GM12891 (cell line): ENCODE measurements around the gene KCNT1.

Experiments used
- DNase-seq: peaks from one replicate; pipeline ENCODE4 v3.0.0; 2011; ENCODE audit warnings: low spot score; ENCODE audit not compliant: insufficient read length
- FAIRE-seq: peaks from 2 replicates; lab custom pipeline; 2011; peaks lifted over from hg19 to GRCh38; lab: Jason Lieb, UNC
- PAX5 ChIP-seq: IDR thresholded peaks from 2 replicates; pipeline ENCODE4 v1.6.1; 2011; ENCODE audit warnings: low read length, moderate library complexity, mild to moderate bottlenecking; ENCODE audit not compliant: insufficient read depth, severe bottlenecking
- POLR2A ChIP-seq: IDR thresholded peaks from 2 replicates; pipeline ENCODE4 v1.6.1; 2011; ENCODE audit warnings: low read depth, low read length, control low read depth
- POLR2AphosphoS5 ChIP-seq: IDR thresholded peaks from 2 replicates; pipeline ENCODE4 v1.6.1; 2011; ENCODE audit warnings: low read depth, low read length, control low read depth
- POU2F2 ChIP-seq: IDR thresholded peaks from 2 replicates; pipeline ENCODE4 v1.6.1; 2011; ENCODE audit warnings: low read depth, mild to moderate bottlenecking, control low read depth, low read length, moderate library complexity
- SPI1 ChIP-seq: IDR thresholded peaks from 2 replicates; pipeline ENCODE4 v1.6.1; 2011; ENCODE audit warnings: low read depth, low read length, control low read depth
- TAF1 ChIP-seq: IDR thresholded peaks from 2 replicates; pipeline ENCODE4 v1.6.1; 2011; ENCODE audit warnings: low read depth, low read length, control low read depth

Gene KCNT1

DNA sequence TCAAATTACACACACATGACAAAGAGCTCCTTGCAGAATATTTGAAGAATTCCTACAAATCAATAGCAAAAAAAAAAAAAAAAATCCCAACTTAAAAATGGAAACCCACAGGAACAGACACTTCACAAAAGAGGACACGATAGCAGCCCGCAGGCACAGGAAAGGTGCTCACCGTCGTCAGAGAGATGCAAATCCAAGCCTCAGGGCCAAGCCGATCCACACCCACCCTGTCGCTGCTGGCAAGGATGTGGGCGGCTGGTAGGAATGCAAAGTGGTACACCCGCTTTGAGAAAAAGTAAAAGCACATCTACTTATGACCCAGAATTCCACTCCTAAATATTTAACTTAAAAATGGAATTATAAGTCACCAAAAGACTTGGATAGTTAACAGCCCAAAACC is 28.0 kb upstream of the KCNT1 start:
- DNase-seq (no peak), FAIRE-seq (no peak)
- TF ChIP-seq POLR2A (no peak), PAX5 (no peak), SPI1 (no peak), POU2F2 (no peak), TAF1 (no peak), POLR2AphosphoS5 (no peak)

DNA sequence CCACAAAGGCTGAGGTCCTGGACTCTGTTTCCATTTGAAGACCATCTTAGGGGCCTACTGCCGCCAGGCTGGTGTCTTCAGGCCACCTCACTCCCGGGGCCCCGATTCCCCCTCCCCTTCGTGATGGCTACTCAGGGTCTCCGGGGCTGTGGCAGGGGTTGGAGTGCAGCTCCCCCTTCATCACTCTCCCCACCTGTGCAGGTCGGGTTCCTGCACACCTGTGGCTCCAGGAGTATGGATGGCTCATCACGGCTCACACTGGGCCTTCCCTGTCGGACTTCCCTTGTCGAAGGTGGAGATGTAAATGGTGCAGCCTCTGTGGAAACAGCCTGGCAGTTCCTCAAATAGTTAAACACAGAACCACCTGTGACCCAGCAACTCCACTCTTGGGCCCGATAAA is 27.0 kb upstream of the KCNT1 start:
- FAIRE-seq = no peak
- TF ChIP-seq PAX5 (no peak), SPI1 (no peak), TAF1 (no peak), POLR2AphosphoS5 (no peak), POU2F2 (no peak), POLR2A (no peak)

DNA sequence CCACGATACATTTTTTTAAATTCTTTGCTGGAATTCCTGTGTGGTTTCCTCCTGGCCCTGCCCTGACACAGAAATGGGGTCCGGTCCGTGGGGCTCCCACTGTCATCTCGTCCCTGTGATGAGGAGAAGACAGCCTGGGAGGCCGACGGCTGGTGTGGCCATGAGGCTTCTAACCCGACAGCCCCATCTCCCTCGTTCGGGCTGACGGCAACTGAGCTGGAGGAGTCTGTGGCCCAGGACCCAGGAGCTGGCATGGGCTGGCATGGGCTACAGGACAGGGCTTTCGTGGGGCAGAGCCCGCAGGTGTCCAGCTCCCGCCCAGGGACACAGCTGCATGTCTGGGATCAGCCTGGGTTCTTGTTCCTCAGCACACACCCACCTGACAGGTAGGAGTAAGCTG is 25.1 kb upstream of the KCNT1 start:
- TF ChIP-seq PAX5 = no peak
- TF ChIP-seq POLR2A = no peak
- no peak for TF ChIP-seq SPI1
- TF ChIP-seq POU2F2 = no peak
- FAIRE-seq = no peak

More for the DNA sequence above, 27.0 kb upstream of the KCNT1 start:
- DNase-seq = no peak

DNA sequence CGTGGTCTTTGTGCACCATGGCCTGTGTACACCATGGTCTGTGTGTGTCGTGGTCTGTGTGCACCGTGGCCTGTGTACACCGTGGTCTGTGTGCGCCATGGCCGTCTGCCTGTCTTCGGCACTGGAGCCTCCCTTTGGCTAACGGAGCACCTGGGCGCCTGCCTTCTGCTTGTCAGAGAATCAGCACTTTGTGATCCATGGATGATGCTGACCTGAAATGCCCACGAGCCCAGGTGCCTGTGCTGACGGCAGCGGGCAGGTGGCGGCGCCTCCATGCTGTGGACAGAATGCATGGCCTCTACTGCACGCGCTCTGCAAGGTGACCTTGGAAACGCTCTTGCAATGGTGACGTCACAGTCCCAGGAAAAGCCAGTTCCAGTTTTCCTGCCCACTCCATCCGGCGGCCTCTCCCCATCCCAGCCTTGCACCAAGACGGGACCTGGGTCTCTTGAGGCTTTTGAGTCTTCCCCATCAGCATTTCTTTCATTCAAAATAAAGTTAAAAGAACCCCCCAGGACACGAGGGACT is 24.3 kb upstream of the KCNT1 start:
- DNase-seq (no peak), FAIRE-seq (no peak)
- TF ChIP-seq POU2F2 (no peak), PAX5 (no peak), SPI1 (no peak), POLR2AphosphoS5 (no peak)

More for the DNA sequence above, 25.1 kb upstream of the KCNT1 start:
- no peak for DNase-seq

DNA sequence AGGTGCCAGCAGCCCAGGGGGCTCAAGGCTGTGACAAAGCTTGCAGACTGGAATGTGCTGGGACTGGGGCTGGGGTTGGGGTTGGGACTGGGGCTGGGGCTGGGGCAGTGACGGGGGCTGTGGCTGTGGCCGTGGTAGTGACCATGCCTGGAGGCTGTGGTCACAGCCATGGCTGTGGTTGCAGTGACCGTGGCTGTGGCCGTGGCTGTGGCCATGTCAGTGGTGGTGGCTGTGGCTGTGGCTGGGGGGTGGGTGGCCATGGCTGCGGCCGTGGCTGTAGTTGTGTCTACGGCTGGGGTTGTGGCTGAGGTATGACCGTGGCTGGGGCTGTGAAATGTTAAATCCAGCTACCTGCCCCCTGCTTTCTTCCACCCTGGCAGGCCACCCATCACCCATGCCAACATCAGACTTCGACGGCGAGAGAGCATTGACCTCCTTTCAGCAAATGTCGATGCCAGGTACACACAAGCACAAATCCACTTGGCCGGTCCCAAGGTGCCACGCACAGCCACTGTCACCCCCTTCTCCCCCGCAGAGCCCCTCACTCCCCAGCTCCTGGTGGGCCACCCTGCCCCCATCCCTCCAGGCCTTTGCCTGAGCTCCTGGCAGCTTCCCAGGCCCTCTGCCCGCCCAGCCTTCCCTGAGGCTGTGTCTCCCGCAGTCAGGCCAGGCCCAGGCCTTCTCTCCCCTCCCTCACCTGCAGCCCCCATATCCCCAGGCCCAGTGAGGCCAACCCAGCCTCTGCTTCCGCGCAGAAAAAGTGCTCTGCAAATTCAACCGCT is 23.6 kb upstream of the KCNT1 start:
- TF ChIP-seq POU2F2 = no peak
- TF ChIP-seq POLR2AphosphoS5 = no peak
- no peak for TF ChIP-seq TAF1
- no peak for TF ChIP-seq PAX5
- no peak for TF ChIP-seq POLR2A
- no peak for TF ChIP-seq SPI1
- FAIRE-seq = no peak
- DNase-seq = no peak

DNA sequence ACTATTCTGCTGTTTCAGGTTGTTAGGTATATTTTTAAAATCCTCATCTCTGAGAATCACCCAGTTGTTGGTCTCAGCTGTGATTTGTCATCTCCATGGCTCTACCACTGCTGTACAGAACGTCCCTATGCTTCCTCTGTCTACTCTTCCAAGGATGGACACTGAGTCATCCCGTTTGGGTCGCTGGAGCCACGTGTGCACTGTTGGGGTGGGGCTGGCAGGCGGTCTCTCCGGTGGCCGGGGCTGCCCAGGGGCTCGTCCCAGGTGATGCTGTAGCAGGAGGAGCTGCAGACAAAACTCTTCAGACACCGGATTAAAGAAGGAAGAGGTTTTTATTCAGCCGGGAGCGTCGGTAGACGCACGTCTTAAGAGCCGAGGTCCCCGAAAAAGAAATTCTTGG is 21.9 kb upstream of the KCNT1 start:
- TF ChIP-seq POLR2A = no peak
- no peak for TF ChIP-seq PAX5
- no peak for TF ChIP-seq SPI1
- no peak for TF ChIP-seq POU2F2
- TF ChIP-seq TAF1 = no peak
- TF ChIP-seq POLR2AphosphoS5 = no peak
- DNase-seq (no peak), FAIRE-seq (no peak)

DNA sequence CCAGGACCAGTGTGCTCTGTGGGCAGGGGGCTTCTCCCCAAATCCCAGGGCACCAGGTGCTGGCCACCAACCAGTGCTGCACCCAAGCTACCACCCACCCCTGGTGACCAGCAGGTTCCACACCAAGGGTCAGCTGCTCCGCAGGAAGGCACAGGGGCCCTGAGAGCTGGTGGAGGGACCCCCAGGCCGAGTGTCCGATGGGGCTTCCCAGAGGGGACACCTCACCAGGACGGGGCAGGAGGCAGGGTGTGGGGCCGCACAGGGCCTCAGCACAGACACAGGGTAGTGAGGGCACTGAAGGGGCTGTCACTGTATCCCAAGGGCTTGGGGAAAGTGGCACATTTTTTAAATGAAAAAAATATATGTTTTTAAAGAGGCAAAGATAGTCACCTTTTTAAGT is 20.8 kb upstream of the KCNT1 start:
- FAIRE-seq (no peak), DNase-seq (no peak)
- TF ChIP-seq PAX5 (no peak), POU2F2 (no peak), TAF1 (no peak), POLR2AphosphoS5 (no peak), SPI1 (no peak), POLR2A (no peak)

DNA sequence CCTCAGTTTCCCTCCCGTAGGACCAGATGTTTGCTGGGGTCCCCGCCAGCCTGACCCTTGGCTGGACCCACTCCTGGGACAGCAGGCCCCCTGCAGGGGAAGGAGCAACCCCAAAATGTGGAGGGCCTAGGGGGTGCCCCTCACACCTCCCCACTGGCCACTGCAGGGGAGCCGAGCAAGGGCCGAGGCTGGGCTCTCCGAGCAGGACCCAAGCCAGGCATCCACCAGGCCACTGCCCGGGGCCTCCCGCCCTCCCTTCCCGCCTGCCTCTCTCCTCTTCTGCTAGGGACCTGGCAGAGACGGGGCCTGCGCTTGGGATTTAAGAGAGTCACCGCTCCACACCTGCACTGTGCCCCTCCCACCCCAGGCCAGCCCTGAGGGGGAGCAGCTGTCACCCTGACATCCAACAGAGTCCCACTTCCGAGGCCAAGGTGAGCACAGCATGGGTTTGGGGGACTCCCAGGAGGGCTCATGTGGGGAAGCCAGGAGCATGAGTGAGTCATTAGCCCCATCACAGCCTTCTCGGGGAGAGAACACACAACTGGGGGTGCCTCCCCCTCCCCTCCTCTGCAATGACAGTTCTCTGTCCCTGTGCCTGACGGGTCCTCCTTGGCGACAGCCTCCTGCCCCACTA is 18.5 kb upstream of the KCNT1 start:
- TF ChIP-seq POLR2A (no peak), SPI1 (no peak), POU2F2 (no peak), POLR2AphosphoS5 (no peak), PAX5 (no peak), TAF1 (no peak)
- DNase-seq = no peak
- FAIRE-seq = no peak

DNA sequence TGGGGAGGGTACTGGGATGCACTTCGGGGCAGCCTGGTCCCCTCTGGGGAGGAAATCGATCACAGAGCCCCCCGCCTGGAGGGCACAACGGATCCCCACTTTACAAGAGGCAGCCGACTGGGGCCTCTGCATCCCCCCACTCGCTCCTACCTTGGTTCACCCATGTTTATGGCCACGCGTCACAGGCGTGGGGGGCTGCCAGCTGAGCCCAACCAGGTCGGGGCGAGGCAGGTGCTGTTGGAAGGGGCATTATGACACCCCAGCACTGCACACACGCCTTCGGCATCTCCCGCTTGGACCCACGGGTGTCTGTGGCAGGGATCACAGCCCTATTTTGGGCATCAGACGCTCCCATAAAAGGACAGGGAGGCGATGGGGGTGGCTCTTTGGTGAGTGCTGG is 17.3 kb upstream of the KCNT1 start:
- TF ChIP-seq SPI1 (no peak), TAF1 (no peak), POLR2AphosphoS5 (no peak), POU2F2 (no peak), POLR2A (no peak), PAX5 (no peak)
- FAIRE-seq = no peak
- no peak for DNase-seq

DNA sequence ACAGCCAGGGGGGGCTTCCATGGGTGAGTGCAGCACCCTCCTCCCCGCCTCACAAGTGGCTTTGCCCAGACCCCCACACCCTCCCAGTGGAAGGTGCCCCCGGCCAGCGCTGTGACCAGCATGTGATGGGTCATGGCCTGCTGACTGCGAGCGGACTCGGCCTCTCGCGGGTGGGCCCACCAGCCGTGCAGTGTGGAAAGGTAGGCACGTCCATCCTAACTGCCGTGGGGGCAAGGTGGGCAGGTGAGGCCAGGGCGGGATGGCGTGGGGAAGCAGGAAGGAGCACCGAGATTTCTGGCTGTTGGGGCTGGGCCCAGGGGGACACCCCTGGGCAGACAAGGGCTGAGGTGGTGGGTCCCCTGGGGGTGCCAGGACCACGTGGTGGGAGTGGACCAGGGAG is 14.8 kb upstream of the KCNT1 start:
- TF ChIP-seq POU2F2 (no peak), TAF1 (no peak), POLR2AphosphoS5 (no peak), SPI1 (no peak), PAX5 (no peak), POLR2A (no peak)
- no peak for FAIRE-seq
- DNase-seq = no peak
